Prostate gland (tissue), 2 donors: ENCODE data around the gene ERC2. TPM values are rescaled to one million over a fixed set of nuclear protein-coding genes. Genes with fewer than 3 reads are reported as not detected.

ENCODE experiments used
- DNase-seq: peaks from one replicate; pipeline ENCODE4 v3.0.0-alpha.2; 2019; ENCODE audit warnings: low spot score
- H3K27ac ChIP-seq, 2 donors: fragments of 200-600 bp; sonication (generic); 2 replicates each; pipeline ENCODE4 v1.5.1; 2017 to 2019
- H3K27me3 ChIP-seq: fragments of 200-600 bp; sonication (generic); replicated peaks from 2 replicates; pipeline ENCODE4 v1.5.1; 2019; ENCODE audit not compliant: insufficient read depth
- H3K36me3 ChIP-seq, 2 donors: fragments of 200-600 bp; sonication (generic); 1 replicate in 1 of 2; 2 replicates in 1 of 2; pipeline versions ENCODE4 v1.5.1 to v1.8.1; 2017 to 2019
- H3K4me1 ChIP-seq: fragments of 200-600 bp; sonication (generic); replicated peaks from 2 replicates; pipeline ENCODE4 v1.5.1; 2019
- H3K4me3 ChIP-seq, 2 donors: fragments of 200-600 bp; sonication (generic); 2 replicates each; pipeline ENCODE4 v1.5.1; 2017 to 2019
- H3K9me3 ChIP-seq: fragments of 200-600 bp; sonication (generic); 2 replicates; pipeline ENCODE4 v1.5.1; 2017
- CTCF ChIP-seq, 4 experiments: fragments of 200-600 bp in 2 of 4; fragments of 450-650 bp in 2 of 4; sonication (generic) in 2 of 4; IDR thresholded peaks; 1 replicate in 3 of 4; 2 replicates in 1 of 4; pipeline ENCODE4 v1.5.1; 2016 to 2019; ENCODE audit warnings: antibody characterized with exemption in 4 of 4, mild to moderate bottlenecking in 2 of 4, moderate library complexity in 2 of 4
- POLR2A ChIP-seq: fragments of 450-650 bp; IDR thresholded peaks from one replicate; pipeline ENCODE4 v1.6.1; 2016; ENCODE audit warnings: antibody characterized with exemption, mild to moderate bottlenecking
- POLR2AphosphoS5 ChIP-seq: sonication (generic); formaldehyde crosslinking; IDR thresholded peaks from one replicate; pipeline ENCODE4 v1.6.1; 2017; ENCODE audit warnings: antibody characterized with exemption
- WGBS: methylation state at CpG from one replicate; pipeline ENCODE4 v1.1.5; 2018; 5-methylcytosine and 5-hydroxymethylcytosine counted together
- intact Hi-C: fragments of 100-400 bp; cut with DNase I; formaldehyde crosslinking; loops from one replicate; pipeline ENCODE4 v1.14.2; 2022
- total RNA-seq, 2 donors: library from RNA; depleted of rRNA; stranded (reverse); fragments of >200 nt; gene quantifications; one replicate each; pipeline ENCODE4 v1.1.0, GENCODE V29; 2016

The ERC2 gene
- total RNA-seq, 2 donors from 2014 or later, result 1.0 to 2.7 TPM

- Histone ChIP-seq H3K4me3 (no peak overlapping the region), H3K36me3 (no peaks in the 10 kb centered on the region), H3K27ac (no peak overlapping the region), H3K27me3 (no peaks in the 10 kb centered on the region), H3K4me1 (no peaks in the 10 kb centered on the region), H3K9me3 (no peaks in the 10 kb centered on the region)
- TF ChIP-seq POLR2AphosphoS5 (no peak), POLR2A (no peak), CTCF (IDR thresholded peaks at IDR 0.05) (no peak)
- DNase-seq, result no peak
- WGBS, result 95% methylated on average over 3 of the region's 3 CpGs
- intact Hi-C loops, result no loop called here
Measured at GRCh38 chr3:55584030-55584429, 884.2 kb downstream of the ERC2 start.

GRCh38 chr3:55583475-55583874, 884.8 kb downstream of the ERC2 start:
- intact Hi-C loops, result no loop called here
- 90% methylated on average over 3 of the region's 3 CpGs for whole genome bisulfite sequencing
- DNase-seq, result no peak

GRCh38 chr3:55579496-55579895, 888.8 kb downstream of the ERC2 start:
- Histone ChIP-seq H3K27me3 (no peaks in the 10 kb centered on the region), H3K36me3 (no peaks in the 10 kb centered on the region), H3K4me1 (no peaks in the 10 kb centered on the region), H3K9me3 (no peaks in the 10 kb centered on the region), H3K27ac (no peak overlapping the region), H3K4me3 (no peak overlapping the region)
- TF ChIP-seq CTCF (IDR thresholded peaks at IDR 0.05) (no peak), POLR2AphosphoS5 (no peak), POLR2A (no peak)
- WGBS, result 31% methylated on average over 8 of the region's 8 CpGs
- intact Hi-C loops, result no loop called here
- DNase-seq, result no peak

More at GRCh38 chr3:55583475-55583874, 884.8 kb downstream of the ERC2 start:
- H3K4me1 ChIP-seq, result no peaks in the 10 kb centered on the region
- no peaks in the 10 kb centered on the region for H3K27me3 ChIP-seq
- TF ChIP-seq POLR2AphosphoS5, result no peak
- no peak overlapping the region for H3K27ac ChIP-seq
- H3K36me3 ChIP-seq, result no peaks in the 10 kb centered on the region
- H3K9me3 ChIP-seq, result no peaks in the 10 kb centered on the region
- H3K4me3 ChIP-seq, result no peak overlapping the region

- intact Hi-C loops, result no loop called here
- Histone ChIP-seq H3K27ac (no peak overlapping the region), H3K4me1 (no peaks in the 10 kb centered on the region), H3K27me3 (no peaks in the 10 kb centered on the region), H3K36me3 (no peaks in the 10 kb centered on the region), H3K4me3 (no peak overlapping the region), H3K9me3 (no peaks in the 10 kb centered on the region)
- TF ChIP-seq POLR2A, result no peak
- no peak for TF ChIP-seq POLR2AphosphoS5
- no peak for TF ChIP-seq CTCF (IDR thresholded peaks at IDR 0.05)
- DNase-seq, result no peak
- 41% methylated on average over 17 of the region's 17 CpGs for WGBS
Measured at GRCh38 chr3:55576621-55577388, 891.5 kb downstream of the ERC2 start.

GRCh38 chr3:55574671-55575070, 893.6 kb downstream of the ERC2 start:
- no peak for DNase-seq
- Histone ChIP-seq H3K27ac (no peak overlapping the region), H3K27me3 (no peaks in the 10 kb centered on the region), H3K36me3 (no peaks in the 10 kb centered on the region), H3K4me3 (no peak overlapping the region), H3K4me1 (no peaks in the 10 kb centered on the region), H3K9me3 (no peaks in the 10 kb centered on the region)
- WGBS, result 93% methylated on average over 3 of the region's 3 CpGs
- intact Hi-C loops, result loop anchor here (5.0 kb wide), 1 partner anchor 87 kb away; the partner anchor contains the start of gene WNT5A
- no peak for TF ChIP-seq POLR2A
- TF ChIP-seq CTCF (IDR thresholded peaks at IDR 0.05), result no peak
- TF ChIP-seq POLR2AphosphoS5, result no peak
